HepG2 (cell line): Measurements from ENCODE around the gene SNRNP25. TPM values are rescaled to one million over a fixed set of nuclear protein-coding genes. Genes with fewer than 3 reads are reported as not detected.

Experiments used
- CEBPB ChIP-seq: IDR thresholded peaks from 2 replicates; pipeline ENCODE4 v1.6.1; 2011; ENCODE audit warnings: low read depth, low read length, improper control_type of control experiment, borderline replicate concordance
- CENPX ChIP-seq: sonication (generic); formaldehyde crosslinking; IDR thresholded peaks from 2 replicates; pipeline ENCODE4 v1.9.0; 2021; ENCODE audit warnings: mild to moderate bottlenecking, missing genetic modification reagents, moderate library complexity
- EEA1 ChIP-seq: sonication (generic); formaldehyde crosslinking; IDR thresholded peaks from 2 replicates; pipeline ENCODE4 v1.5.1; 2020; ENCODE audit warnings: mild to moderate bottlenecking, missing genetic modification reagents, borderline replicate concordance
- HCFC1 ChIP-seq: fragments of 150-350 bp; IDR thresholded peaks from 2 replicates; pipeline ENCODE4 v1.6.1; 2014; ENCODE audit warnings: low read depth, low read length
- JUN ChIP-seq: sonication (generic); formaldehyde crosslinking; IDR thresholded peaks from 2 replicates; pipeline ENCODE4 v1.4.0; 2020; ENCODE audit warnings: mild to moderate bottlenecking, missing genetic modification reagents
- MEF2D ChIP-seq: sonication (generic); formaldehyde crosslinking; IDR thresholded peaks from 2 replicates; pipeline ENCODE4 v1.5.1; 2020; ENCODE audit warnings: mild to moderate bottlenecking, missing genetic modification reagents
- MEIS2 ChIP-seq: sonication (generic); formaldehyde crosslinking; IDR thresholded peaks from 2 replicates; pipeline ENCODE4 v1.9.0; 2021; ENCODE audit warnings: mild to moderate bottlenecking, missing genetic modification reagents
- MTF2 ChIP-seq: sonication (generic); formaldehyde crosslinking; IDR thresholded peaks from 2 replicates; pipeline ENCODE4 v1.5.0; 2020; ENCODE audit warnings: missing genetic modification reagents, borderline replicate concordance
- NFIC ChIP-seq: IDR thresholded peaks from 2 replicates; pipeline ENCODE4 v1.6.1; 2012; ENCODE audit warnings: mild to moderate bottlenecking, low read length, inconsistent platforms
- PRMT3 ChIP-seq: sonication (generic); formaldehyde crosslinking; IDR thresholded peaks from 2 replicates; pipeline ENCODE4 v1.8.1; 2022; ENCODE audit warnings: low read depth, mild to moderate bottlenecking, moderate library complexity, missing genetic modification reagents, borderline replicate concordance
- RBM39 ChIP-seq: fragments of 200-400 bp; formaldehyde crosslinking; IDR thresholded peaks from one replicate; pipeline ENCODE4 v1.6.1; 2018; ENCODE audit warnings: antibody characterized with exemption, mild to moderate bottlenecking, low read depth, low read length; ENCODE audit not compliant: poor library complexity, severe bottlenecking
- SRSF1 ChIP-seq: fragments of 200-400 bp; formaldehyde crosslinking; optimal IDR thresholded peaks from 2 replicates; pipeline ENCODE3; 2017; ENCODE audit warnings: mild to moderate bottlenecking, low read depth, low read length, moderate library complexity
- ZFX ChIP-seq: sonication (generic); formaldehyde crosslinking; IDR thresholded peaks from 2 replicates; pipeline ENCODE4 v1.4.0; 2020; ENCODE audit warnings: mild to moderate bottlenecking, low read depth, missing genetic modification reagents, moderate library complexity
- ZNF720 ChIP-seq: sonication (generic); formaldehyde crosslinking; IDR thresholded peaks from 2 replicates; pipeline ENCODE4 v1.4.0; 2020; ENCODE audit warnings: missing genetic modification reagents
- ZNF761 ChIP-seq: sonication (generic); formaldehyde crosslinking; conservative IDR thresholded peaks from 2 replicates; pipeline ENCODE4 v1.4.0; 2020; ENCODE audit warnings: mild to moderate bottlenecking, missing genetic modification reagents
- ZNF850 ChIP-seq: sonication (generic); formaldehyde crosslinking; conservative IDR thresholded peaks from 2 replicates; pipeline ENCODE4 v1.9.0; 2021; ENCODE audit warnings: mild to moderate bottlenecking, missing genetic modification reagents
- polyA plus RNA-seq, 8 experiments: library from polyadenylated mRNA; depleted of rRNA in 3 of 8; stranded (reverse) in 7 of 8; unstranded in 1 of 8; fragments of >200 nt; fragmentation: Illumina TruSeq in 4 of 8; extraction: Trizol in 4 of 8; gene quantifications; 2 replicates each; pipeline versions ENCODE4 v1.2.1 to v1.2.3, GENCODE V29; 2011 to 2016; ENCODE audit warnings: low read depth in 4 of 8, missing spikeins in 1 of 8, mixed read lengths in 1 of 8; ENCODE audit not compliant: insufficient read depth in 1 of 8
- total RNA-seq, 5 experiments: library from RNA; depleted of rRNA; stranded (reverse); fragments of >200 nt; fragmentation: Illumina TruSeq; extraction: Trizol; gene quantifications; 2 replicates each; pipeline ENCODE4 v1.2.3, GENCODE V29; 2016; ENCODE audit warnings: low read depth in 1 of 5
- TF ChIP-seq, protein P1 (sequence below): sonication (generic); formaldehyde crosslinking; IDR thresholded peaks from 2 replicates; pipeline ENCODE4 v1.4.0; 2020; ENCODE audit warnings: missing genetic modification reagents; ENCODE audit errors: not compliant biosample characterization
- TF ChIP-seq, protein P2 (sequence below): sonication (generic); formaldehyde crosslinking; IDR thresholded peaks from 2 replicates; pipeline ENCODE4 v1.9.0; 2021; ENCODE audit warnings: missing genetic modification reagents, mild to moderate bottlenecking, borderline replicate concordance
- TF ChIP-seq, protein P3 (sequence below): sonication (generic); formaldehyde crosslinking; IDR thresholded peaks from 2 replicates; pipeline ENCODE4 v1.4.0; 2020; ENCODE audit warnings: missing genetic modification reagents
- TF ChIP-seq, protein P4 (sequence below): sonication (generic); formaldehyde crosslinking; IDR thresholded peaks from 2 replicates; pipeline ENCODE4 v1.4.0; 2020; ENCODE audit warnings: missing genetic modification reagents, mild to moderate bottlenecking, borderline replicate concordance
- TF ChIP-seq, protein P5 (sequence below): sonication (generic); formaldehyde crosslinking; IDR thresholded peaks from 2 replicates; pipeline ENCODE4 v1.4.0; 2020; ENCODE audit warnings: missing genetic modification reagents

The SNRNP25 gene
- total and polyA plus RNA-seq, 2 of the 13 experiments (the other 11 are each of a cell fraction or from before 2014, with no cell fraction given): 34.1 to 97.4 TPM

- no peak for TF ChIP-seq ZNF850
- TF ChIP-seq, protein P1, sequence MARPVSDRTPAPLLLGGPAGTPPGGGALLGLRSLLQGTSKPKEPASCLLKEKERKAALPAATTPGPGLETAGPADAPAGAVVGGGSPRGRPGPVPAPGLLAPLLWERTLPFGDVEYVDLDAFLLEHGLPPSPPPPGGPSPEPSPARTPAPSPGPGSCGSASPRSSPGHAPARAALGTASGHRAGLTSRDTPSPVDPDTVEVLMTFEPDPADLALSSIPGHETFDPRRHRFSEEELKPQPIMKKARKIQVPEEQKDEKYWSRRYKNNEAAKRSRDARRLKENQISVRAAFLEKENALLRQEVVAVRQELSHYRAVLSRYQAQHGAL: no peak
- TF ChIP-seq MTF2 (CRISPR knock-in tag): peak; percentile 84; the same call in 1 of the 2 replicates
- TF ChIP-seq, protein P2, sequence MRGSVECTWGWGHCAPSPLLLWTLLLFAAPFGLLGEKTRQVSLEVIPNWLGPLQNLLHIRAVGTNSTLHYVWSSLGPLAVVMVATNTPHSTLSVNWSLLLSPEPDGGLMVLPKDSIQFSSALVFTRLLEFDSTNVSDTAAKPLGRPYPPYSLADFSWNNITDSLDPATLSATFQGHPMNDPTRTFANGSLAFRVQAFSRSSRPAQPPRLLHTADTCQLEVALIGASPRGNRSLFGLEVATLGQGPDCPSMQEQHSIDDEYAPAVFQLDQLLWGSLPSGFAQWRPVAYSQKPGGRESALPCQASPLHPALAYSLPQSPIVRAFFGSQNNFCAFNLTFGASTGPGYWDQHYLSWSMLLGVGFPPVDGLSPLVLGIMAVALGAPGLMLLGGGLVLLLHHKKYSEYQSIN: no peak
- no peak for TF ChIP-seq CENPX
- TF ChIP-seq, protein P3, sequence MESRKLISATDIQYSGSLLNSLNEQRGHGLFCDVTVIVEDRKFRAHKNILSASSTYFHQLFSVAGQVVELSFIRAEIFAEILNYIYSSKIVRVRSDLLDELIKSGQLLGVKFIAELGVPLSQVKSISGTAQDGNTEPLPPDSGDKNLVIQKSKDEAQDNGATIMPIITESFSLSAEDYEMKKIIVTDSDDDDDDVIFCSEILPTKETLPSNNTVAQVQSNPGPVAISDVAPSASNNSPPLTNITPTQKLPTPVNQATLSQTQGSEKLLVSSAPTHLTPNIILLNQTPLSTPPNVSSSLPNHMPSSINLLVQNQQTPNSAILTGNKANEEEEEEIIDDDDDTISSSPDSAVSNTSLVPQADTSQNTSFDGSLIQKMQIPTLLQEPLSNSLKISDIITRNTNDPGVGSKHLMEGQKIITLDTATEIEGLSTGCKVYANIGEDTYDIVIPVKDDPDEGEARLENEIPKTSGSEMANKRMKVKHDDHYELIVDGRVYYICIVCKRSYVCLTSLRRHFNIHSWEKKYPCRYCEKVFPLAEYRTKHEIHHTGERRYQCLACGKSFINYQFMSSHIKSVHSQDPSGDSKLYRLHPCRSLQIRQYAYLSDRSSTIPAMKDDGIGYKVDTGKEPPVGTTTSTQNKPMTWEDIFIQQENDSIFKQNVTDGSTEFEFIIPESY: no peak
- TF ChIP-seq NFIC: no peak
- TF ChIP-seq ZNF761 (CRISPR knock-in tag): peak; percentile 60; the same call in 1 of the 2 replicates
- 0 out of 2 replicates have a peak, but pooled peaks have one; percentile 25 for TF ChIP-seq HCFC1
- no peak for TF ChIP-seq ZNF720 (CRISPR knock-in tag)
- TF ChIP-seq, protein P4, sequence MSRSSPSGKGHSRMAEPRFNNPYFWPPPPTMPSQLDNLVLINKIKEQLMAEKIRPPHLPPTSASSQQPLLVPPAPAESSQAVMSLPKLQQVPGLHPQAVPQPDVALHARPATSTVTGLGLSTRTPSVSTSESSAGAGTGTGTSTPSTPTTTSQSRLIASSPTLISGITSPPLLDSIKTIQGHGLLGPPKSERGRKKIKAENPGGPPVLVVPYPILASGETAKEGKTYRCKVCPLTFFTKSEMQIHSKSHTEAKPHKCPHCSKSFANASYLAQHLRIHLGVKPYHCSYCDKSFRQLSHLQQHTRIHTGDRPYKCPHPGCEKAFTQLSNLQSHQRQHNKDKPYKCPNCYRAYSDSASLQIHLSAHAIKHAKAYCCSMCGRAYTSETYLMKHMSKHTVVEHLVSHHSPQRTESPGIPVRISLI (CRISPR knock-in tag): no peak
- peak; percentile 62 for TF ChIP-seq SRSF1
- peak; percentile 85 for TF ChIP-seq ZFX (CRISPR knock-in tag)
- TF ChIP-seq RBM39: no peak
- TF ChIP-seq MEF2D (CRISPR knock-in tag): peak; percentile 32; the same call in 1 of the 2 replicates
- peak; percentile 74 for TF ChIP-seq MEIS2 (CRISPR knock-in tag)
- TF ChIP-seq, protein P5, sequence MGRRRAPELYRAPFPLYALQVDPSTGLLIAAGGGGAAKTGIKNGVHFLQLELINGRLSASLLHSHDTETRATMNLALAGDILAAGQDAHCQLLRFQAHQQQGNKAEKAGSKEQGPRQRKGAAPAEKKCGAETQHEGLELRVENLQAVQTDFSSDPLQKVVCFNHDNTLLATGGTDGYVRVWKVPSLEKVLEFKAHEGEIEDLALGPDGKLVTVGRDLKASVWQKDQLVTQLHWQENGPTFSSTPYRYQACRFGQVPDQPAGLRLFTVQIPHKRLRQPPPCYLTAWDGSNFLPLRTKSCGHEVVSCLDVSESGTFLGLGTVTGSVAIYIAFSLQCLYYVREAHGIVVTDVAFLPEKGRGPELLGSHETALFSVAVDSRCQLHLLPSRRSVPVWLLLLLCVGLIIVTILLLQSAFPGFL (CRISPR knock-in tag): no peak
- TF ChIP-seq JUN: no peak; the same call in 1 of the 2 replicates
- 0 out of 2 replicates have a peak, but pooled peaks have one; percentile 24 for TF ChIP-seq EEA1 (CRISPR knock-in tag)
- TF ChIP-seq CEBPB: no peak
- no peak for TF ChIP-seq PRMT3
Observed at GRCh38 chr16:53346-54236, at the start of gene SNRNP25, which contains the start of gene POLR3K (continued).
